K562 (cell line): ENCODE data around the gene SLC8A1. TPM values are rescaled to one million over a fixed set of nuclear protein-coding genes. Genes with fewer than 3 reads are reported as not detected.

ENCODE experiments used
- ATAC-seq: fragments of 200-7000 bp; cut with Tn5 transposase; 3 replicates; pipeline ENCODE4 v1.9.1; 2020; ENCODE audit warnings: moderate library complexity
- BruUV-seq: library from RNA; stranded (reverse); fragments of 400-500 nt; replicated peaks from 2 replicates; lab custom pipeline; 2021; lab: Mats Ljungman, UMichigan
- CTCF ChIA-PET: fragments of 300-600 bp; formaldehyde crosslinking; extraction: SDS; loops from one replicate; lab custom pipeline; 2021; ENCODE audit warnings: low intra/inter-chr PET ratio; lab: Yijun Ruan, JAX
- POLR2A ChIA-PET: fragments of 300-600, 350-650 bp; sonication (Branson Sonifier 250); formaldehyde crosslinking; extraction: SDS; loops from one replicate; lab custom pipeline; 2021; ENCODE audit warnings: antibody characterized with exemption, inconsistent platforms; lab: Yijun Ruan, JAX
- DNase-seq, 4 experiments: peaks; one replicate each; pipeline versions ENCODE4 v3.0.0 to v3.0.0-alpha.2; 2011 to 2018; ENCODE audit warnings: low spot score in 3 of 4, mixed read lengths in 3 of 4; ENCODE audit errors: extremely low read depth in 1 of 4
- FAIRE-seq: peaks from 2 replicates; lab custom pipeline; 2011; peaks lifted over from hg19 to GRCh38; lab: Jason Lieb, UNC
- H2AFZ ChIP-seq: 2 replicates; pipeline ENCODE4 v1.6.0; 2011; ENCODE audit warnings: low read depth, low read length, control low read depth, inconsistent platforms
- H3K27ac ChIP-seq: fragments of 200-600 bp; 3 replicates; pipeline ENCODE4 v1.8.0; 2011; ENCODE audit warnings: low read depth, mild to moderate bottlenecking, control low read depth, inconsistent platforms, low read length, moderate library complexity, mixed read lengths; ENCODE audit errors: extremely low read depth
- H3K27me3 ChIP-seq, 2 experiments: fragments of 300-600 bp in 1 of 2; 2 replicates in 1 of 2; 3 replicates in 1 of 2; pipeline versions ENCODE4 v1.6.0 to v1.8.0; 2011; ENCODE audit warnings: inconsistent platforms in 2 of 2, low read length in 2 of 2, mild to moderate bottlenecking in 1 of 2, mixed read lengths in 1 of 2, moderate library complexity in 1 of 2; ENCODE audit not compliant: control insufficient read depth in 2 of 2, insufficient read depth in 2 of 2
- H3K36me3 ChIP-seq: fragments of 300-600 bp; 3 replicates; pipeline ENCODE4 v1.8.0; 2011; ENCODE audit warnings: mild to moderate bottlenecking, low read length, inconsistent platforms; ENCODE audit not compliant: control insufficient read depth, insufficient read depth
- H3K4me1 ChIP-seq, 2 experiments: fragments of 200-600 bp in 1 of 2; replicated peaks in 1 of 2; 2 replicates in 1 of 2; 3 replicates in 1 of 2; pipeline versions ENCODE4 v1.5.1 to v1.8.0; 2011; ENCODE audit warnings: inconsistent platforms in 2 of 2, low read length in 2 of 2, mild to moderate bottlenecking in 1 of 2, mixed read lengths in 1 of 2, moderate library complexity in 1 of 2; ENCODE audit not compliant: control insufficient read depth in 2 of 2, insufficient read depth in 2 of 2
- H3K4me2 ChIP-seq: 2 replicates; pipeline ENCODE4 v1.6.1; 2011; ENCODE audit warnings: low read length, control low read depth, inconsistent platforms, mixed read lengths; ENCODE audit not compliant: insufficient read depth
- H3K4me3 ChIP-seq: fragments of 200-600 bp; sonication (generic), shearing (Covaris generic); 2 replicates; pipeline ENCODE4 v1.5.1; 2016; ENCODE audit warnings: control low read depth, inconsistent platforms
- H3K79me2 ChIP-seq: fragments of 200-600 bp; 3 replicates; pipeline ENCODE4 v1.8.0; 2011; ENCODE audit warnings: low read length, inconsistent platforms; ENCODE audit not compliant: control insufficient read depth, insufficient read depth
- H3K9ac ChIP-seq, 2 experiments: 2 replicates each; pipeline versions ENCODE4 v1.6.0 to v1.6.1; 2011; ENCODE audit warnings: low read depth in 2 of 2, low read length in 2 of 2, control low read depth in 1 of 2, inconsistent platforms in 1 of 2, mild to moderate bottlenecking in 1 of 2, mixed read lengths in 1 of 2; ENCODE audit not compliant: insufficient read depth in 1 of 2
- H3K9me1 ChIP-seq: one replicate; pipeline ENCODE4 v1.6.0; 2011; ENCODE audit warnings: inconsistent platforms, mild to moderate bottlenecking, low read length, moderate library complexity; ENCODE audit not compliant: control insufficient read depth, insufficient read depth
- H3K9me3 ChIP-seq: replicated peaks from 2 replicates; pipeline ENCODE4 v1.5.1; 2011; ENCODE audit warnings: low read depth, low read length, inconsistent platforms; ENCODE audit not compliant: control insufficient read depth, insufficient read depth
- H4K20me1 ChIP-seq: replicated peaks from 2 replicates; pipeline ENCODE4 v1.6.1; 2011; ENCODE audit warnings: low read length, inconsistent platforms, mixed read lengths; ENCODE audit not compliant: control insufficient read depth, insufficient read depth
- ARHGAP35 ChIP-seq: fragments of 450-650 bp; IDR thresholded peaks from 2 replicates; pipeline ENCODE4 v1.6.1; 2018; ENCODE audit not compliant: partially characterized antibody
- CHAMP1 ChIP-seq: fragments of 450-650 bp; IDR thresholded peaks from 2 replicates; pipeline ENCODE4 v1.6.1; 2016; ENCODE audit warnings: mild to moderate bottlenecking
- EHMT2 ChIP-seq: fragments of 450-650 bp; IDR thresholded peaks from 2 replicates; pipeline ENCODE4 v1.6.1; 2018; ENCODE audit warnings: antibody characterized with exemption
- RUNX1 ChIP-seq: sonication (generic); IDR thresholded peaks from 2 replicates; pipeline ENCODE4 v1.6.1; 2016; ENCODE audit warnings: antibody characterized with exemption, low read depth
- TCF15 ChIP-seq: fragments of 250-450 bp; sonication (Bioruptor Pico); IDR thresholded peaks from 2 replicates; pipeline ENCODE4 v1.8.0; 2022; ENCODE audit warnings: moderate library complexity, mild to moderate bottlenecking, inconsistent platforms
- TSHZ1 ChIP-seq: fragments of 250-450 bp; sonication (Bioruptor Pico); IDR thresholded peaks from 2 replicates; pipeline ENCODE4 v1.4.0; 2020; ENCODE audit warnings: mild to moderate bottlenecking, moderate library complexity
- ZNF408 ChIP-seq: fragments of 250-450 bp; sonication (Bioruptor Pico); IDR thresholded peaks from 2 replicates; pipeline ENCODE4 v1.4.0; 2020; ENCODE audit warnings: low read depth, mild to moderate bottlenecking, moderate library complexity
- ZNF507 ChIP-seq: conservative IDR thresholded peaks from 2 replicates; pipeline ENCODE4 v1.6.1; 2017; ENCODE audit warnings: missing genetic modification characterization, missing compliant biosample characterization
- WGBS: fragments of 100-300 bp; shearing (Covaris generic); methylation state at CpG from one replicate; pipeline ENCODE4 v1.1.6; 2016; ENCODE audit warnings: low coverage, mixed read lengths; ENCODE audit not compliant: insufficient coverage; ENCODE audit errors: missing lambda C conversion rate; 5-methylcytosine and 5-hydroxymethylcytosine counted together
- in situ Hi-C: fragments of 300-500 bp; cut with MboI; formaldehyde crosslinking; loops from 4 replicates; pipeline ENCODE4 v1.15.0; 2018; ENCODE audit warnings: inconsistent platforms, mixed read lengths
- intact Hi-C: fragments of 100-400 bp; cut with micrococcal nuclease; formaldehyde crosslinking; loops from 2 replicates; pipeline ENCODE4 v1.14.2; 2022
- polyA plus RNA-seq, 8 experiments: library from polyadenylated mRNA; depleted of rRNA in 4 of 8; stranded (reverse) in 5 of 8; unstranded in 3 of 8; fragments of >200 nt; fragmentation: Nextera tagmentation in 2 of 8; fragmentation: Illumina TruSeq in 1 of 8; extraction: Ambion mirVana in 2 of 8; extraction: Trizol in 1 of 8; gene quantifications; 2 replicates each; pipeline versions ENCODE4 v1.2.1 to v1.2.3, GENCODE V29; 2011 to 2014; ENCODE audit warnings: inconsistent platforms in 1 of 8, missing spikeins in 1 of 8
- total RNA-seq, 7 experiments: library from RNA; depleted of rRNA in 6 of 7; stranded (reverse); fragments of >200 nt in 6 of 7; fragmentation: Illumina TruSeq in 2 of 7; extraction: Trizol in 2 of 7; gene quantifications; 2 replicates each; pipeline versions ENCODE4 v1.2.1 to v1.2.3, GENCODE V29; 2011 to 2021; ENCODE audit warnings: low replicate concordance in 1 of 7
- TF ChIP-seq, protein P1 (sequence below): fragments of 450-650 bp; conservative IDR thresholded peaks from 2 replicates; pipeline ENCODE4 v1.6.1; 2016; ENCODE audit warnings: missing genetic modification characterization, low read depth, mild to moderate bottlenecking, control low read depth, missing compliant biosample characterization
- TF ChIP-seq, protein P2 (sequence below): sonication (generic); formaldehyde crosslinking; IDR thresholded peaks from 2 replicates; pipeline ENCODE4 v1.8.1; 2023; ENCODE audit warnings: mild to moderate bottlenecking, missing genetic modification reagents
- TF ChIP-seq, protein P3 (sequence below), 2 experiments: fragments of 450-650 bp in 1 of 2; sonication (generic) in 1 of 2; formaldehyde crosslinking; conservative IDR thresholded peaks; 2 replicates each; pipeline versions ENCODE4 v1.4.0 to v1.8.1; 2020 to 2022; ENCODE audit warnings: mild to moderate bottlenecking in 1 of 2, missing genetic modification reagents in 1 of 2

Gene SLC8A1
- total and polyA plus RNA-seq, 9 of the 15 experiments (the other 6 are each of a cell fraction or from before 2014, with no cell fraction given): not detected

DNA sequence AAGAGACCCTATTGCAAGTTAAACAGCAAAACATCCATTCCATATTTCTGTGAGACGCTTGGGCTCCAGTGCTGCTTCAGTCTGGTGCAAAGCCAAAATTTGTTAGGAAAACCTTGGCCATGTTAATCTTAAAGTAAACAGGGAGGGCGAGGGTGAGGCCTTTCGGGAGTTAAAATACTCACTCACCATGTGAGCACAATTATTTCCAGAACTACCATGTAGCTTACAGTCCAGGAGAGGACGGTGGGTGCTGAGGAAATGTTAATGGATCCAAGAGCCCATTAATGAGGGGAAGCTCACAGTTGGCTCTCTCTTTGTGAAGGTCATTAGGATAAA, 286.4 kb downstream of the SLC8A1 start:
- ATAC-seq: no peak
- POLR2A ChIA-PET: no interaction called here
- WGBS: 0% methylated on average over 4 of the region's 4 CpGs
- TF ChIP-seq ZNF507 (tag) (no peak), ZNF408 (CRISPR knock-in tag) (no peak), RUNX1 (no peak), TCF15 (no peak), CHAMP1 (no peak), TSHZ1 (CRISPR knock-in tag) (no peak), ARHGAP35 (no peak), EHMT2 (no peak)
- TF ChIP-seq, protein P1, sequence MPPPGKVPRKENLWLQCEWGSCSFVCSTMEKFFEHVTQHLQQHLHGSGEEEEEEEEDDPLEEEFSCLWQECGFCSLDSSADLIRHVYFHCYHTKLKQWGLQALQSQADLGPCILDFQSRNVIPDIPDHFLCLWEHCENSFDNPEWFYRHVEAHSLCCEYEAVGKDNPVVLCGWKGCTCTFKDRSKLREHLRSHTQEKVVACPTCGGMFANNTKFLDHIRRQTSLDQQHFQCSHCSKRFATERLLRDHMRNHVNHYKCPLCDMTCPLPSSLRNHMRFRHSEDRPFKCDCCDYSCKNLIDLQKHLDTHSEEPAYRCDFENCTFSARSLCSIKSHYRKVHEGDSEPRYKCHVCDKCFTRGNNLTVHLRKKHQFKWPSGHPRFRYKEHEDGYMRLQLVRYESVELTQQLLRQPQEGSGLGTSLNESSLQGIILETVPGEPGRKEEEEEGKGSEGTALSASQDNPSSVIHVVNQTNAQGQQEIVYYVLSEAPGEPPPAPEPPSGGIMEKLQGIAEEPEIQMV (tag): no peak
- TF ChIP-seq, protein P2, sequence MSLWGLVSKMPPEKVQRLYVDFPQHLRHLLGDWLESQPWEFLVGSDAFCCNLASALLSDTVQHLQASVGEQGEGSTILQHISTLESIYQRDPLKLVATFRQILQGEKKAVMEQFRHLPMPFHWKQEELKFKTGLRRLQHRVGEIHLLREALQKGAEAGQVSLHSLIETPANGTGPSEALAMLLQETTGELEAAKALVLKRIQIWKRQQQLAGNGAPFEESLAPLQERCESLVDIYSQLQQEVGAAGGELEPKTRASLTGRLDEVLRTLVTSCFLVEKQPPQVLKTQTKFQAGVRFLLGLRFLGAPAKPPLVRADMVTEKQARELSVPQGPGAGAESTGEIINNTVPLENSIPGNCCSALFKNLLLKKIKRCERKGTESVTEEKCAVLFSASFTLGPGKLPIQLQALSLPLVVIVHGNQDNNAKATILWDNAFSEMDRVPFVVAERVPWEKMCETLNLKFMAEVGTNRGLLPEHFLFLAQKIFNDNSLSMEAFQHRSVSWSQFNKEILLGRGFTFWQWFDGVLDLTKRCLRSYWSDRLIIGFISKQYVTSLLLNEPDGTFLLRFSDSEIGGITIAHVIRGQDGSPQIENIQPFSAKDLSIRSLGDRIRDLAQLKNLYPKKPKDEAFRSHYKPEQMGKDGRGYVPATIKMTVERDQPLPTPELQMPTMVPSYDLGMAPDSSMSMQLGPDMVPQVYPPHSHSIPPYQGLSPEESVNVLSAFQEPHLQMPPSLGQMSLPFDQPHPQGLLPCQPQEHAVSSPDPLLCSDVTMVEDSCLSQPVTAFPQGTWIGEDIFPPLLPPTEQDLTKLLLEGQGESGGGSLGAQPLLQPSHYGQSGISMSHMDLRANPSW: no peak
- TF ChIP-seq, protein P3, sequence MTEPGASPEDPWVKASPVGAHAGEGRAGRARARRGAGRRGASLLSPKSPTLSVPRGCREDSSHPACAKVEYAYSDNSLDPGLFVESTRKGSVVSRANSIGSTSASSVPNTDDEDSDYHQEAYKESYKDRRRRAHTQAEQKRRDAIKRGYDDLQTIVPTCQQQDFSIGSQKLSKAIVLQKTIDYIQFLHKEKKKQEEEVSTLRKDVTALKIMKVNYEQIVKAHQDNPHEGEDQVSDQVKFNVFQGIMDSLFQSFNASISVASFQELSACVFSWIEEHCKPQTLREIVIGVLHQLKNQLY (CRISPR knock-in tag; conservative IDR thresholded peaks at IDR 0.05): no peak

More for the DNA sequence above, 286.4 kb downstream of the SLC8A1 start:
- FAIRE-seq (no peak), DNase-seq (no peak)
- intact Hi-C loops (no loop called here), in situ Hi-C loops (no loop called here)
- Histone ChIP-seq H4K20me1 (no peaks in the 10 kb centered on the region), H3K9me1 (no peaks in the 10 kb centered on the region), H3K9me3 (no peaks in the 10 kb centered on the region), H2AFZ (no peak overlapping the region), H3K4me3 (no peak overlapping the region), H3K4me2 (no peak overlapping the region), H3K4me1 (no peaks in the 10 kb centered on the region), H3K27ac (no peak overlapping the region), H3K79me2 (no peaks in the 10 kb centered on the region), H3K36me3 (no peaks in the 10 kb centered on the region), H3K9ac (no peak overlapping the region), H3K27me3 (no peaks in the 10 kb centered on the region)
- CTCF ChIA-PET: no interaction called here
- no TSS peak for BruUV-seq
